NCI-H1092 treated with DMSO at 0.1 percent for 48 hours (cell line): ENCODE measurements around the gene FIBCD1.

ENCODE experiments used
- DNase-seq: peaks from one replicate; lab custom pipeline; 2025; lab: John Stamatoyannopoulos, UW

The FIBCD1 gene

DNA sequence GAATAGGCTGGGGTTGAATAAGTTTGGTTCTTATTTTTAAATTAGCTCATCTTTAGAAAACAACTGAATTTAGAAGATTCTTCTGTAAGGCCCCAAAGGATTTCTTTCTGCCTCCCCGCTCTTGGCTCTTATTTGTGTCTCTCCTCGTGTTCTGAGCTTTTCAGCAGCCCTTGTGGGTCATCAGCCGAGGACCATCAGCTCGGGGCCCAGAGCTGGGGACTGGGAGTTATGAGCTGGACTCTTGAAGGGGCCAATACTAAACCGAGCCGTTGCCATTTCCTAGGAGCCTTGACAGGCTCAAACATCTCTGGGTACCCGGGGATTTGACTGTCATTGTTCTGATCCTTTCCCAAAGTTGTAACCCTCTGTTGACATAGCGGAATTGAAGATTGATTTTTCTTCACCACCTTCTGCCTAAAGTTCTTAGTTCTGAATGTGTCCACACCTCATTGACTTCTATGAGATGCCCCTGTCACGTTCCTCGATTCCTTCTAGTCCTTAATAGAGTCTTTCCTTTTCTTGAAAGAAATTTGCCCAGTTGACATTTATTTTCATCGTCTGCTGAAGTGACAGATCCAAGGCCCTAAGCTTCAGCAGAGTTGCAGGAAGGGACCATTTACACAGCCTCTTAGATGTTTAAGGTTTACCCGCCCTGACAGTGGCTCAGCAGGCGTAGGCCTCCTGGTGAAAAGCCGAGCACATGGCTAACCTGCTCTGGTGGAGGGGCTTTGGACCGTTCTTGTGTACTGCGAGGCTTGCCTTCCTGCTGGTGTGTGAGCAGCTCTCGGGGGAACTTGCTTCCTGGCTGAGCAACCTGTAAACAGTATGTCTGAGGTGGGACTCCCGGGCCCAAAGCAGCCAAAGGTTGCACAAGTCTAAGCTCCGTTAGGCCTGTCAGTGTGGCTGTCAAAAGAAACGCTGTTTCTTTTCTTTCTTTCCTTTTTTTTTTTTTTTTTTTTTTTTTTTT lies 80.0 kb downstream of the FIBCD1 start:
- DNase-seq: no peak

DNA sequence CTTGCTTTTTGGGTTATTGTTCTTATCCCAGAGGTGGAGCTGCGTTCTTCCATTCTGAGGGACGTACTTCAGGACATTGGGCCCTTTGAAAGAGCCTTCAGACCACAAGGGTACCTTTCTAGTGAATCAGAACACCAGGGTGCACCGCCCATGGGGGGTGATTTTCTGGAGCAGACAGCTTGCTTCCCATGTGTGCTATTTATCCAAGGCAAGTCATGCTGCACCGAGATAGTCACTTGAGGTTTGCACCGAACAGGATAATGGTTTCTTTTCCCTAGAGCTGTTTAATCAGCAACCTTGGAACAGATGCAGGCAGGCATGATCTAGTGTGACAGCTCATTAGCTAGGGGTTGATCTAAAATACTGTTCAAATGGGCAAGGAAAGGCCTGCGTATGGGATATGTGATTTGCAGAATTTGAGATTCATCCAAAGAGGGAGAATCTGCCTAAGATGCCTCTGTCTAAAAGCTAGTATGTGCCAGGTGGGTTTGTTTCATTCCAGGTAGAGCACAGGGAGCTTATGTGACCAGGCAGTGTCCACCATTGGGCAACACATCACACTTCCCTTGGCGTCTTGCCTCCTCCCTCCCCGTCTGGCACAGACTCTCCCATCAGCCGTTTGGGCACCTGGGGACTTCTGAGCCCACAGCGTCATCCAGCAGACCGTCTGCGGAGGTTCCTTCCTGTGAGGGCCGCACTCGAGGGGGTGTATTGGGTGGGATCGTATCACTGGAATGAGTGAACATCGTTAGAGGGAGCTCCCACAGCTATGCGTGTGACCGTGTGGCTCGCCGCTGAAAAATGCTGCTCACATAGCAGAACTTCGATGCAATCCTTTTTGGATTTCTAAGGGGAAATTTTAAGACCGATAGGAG lies 80.9 kb downstream of the FIBCD1 start:
- DNase-seq: no peak

GRCh38 chr9:130856474-130856873 lies 82.6 kb downstream of the FIBCD1 start:
- DNase-seq: no peak

GRCh38 chr9:130854835-130855234 lies 84.2 kb downstream of the FIBCD1 start:
- DNase-seq: no peak

DNA sequence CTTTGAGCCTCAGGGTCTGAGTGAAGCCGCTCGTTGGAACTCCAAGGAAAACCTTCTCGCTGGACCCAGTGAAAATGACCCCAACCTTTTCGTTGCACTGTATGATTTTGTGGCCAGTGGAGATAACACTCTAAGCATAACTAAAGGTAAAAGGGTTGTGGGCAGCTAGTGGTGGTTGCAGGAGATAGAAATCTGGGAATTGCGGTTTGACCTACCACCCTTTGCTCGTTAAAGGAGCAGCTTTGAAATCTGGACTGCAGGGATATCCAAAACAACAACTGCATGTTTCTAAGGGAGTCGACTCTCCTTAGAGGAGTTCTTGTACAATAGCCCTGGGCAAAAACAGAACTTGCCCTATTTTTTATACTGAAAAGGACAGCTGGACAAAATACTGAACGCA lies 85.0 kb downstream of the FIBCD1 start:
- no peak for DNase-seq

GRCh38 chr9:130852801-130853200 lies 86.2 kb downstream of the FIBCD1 start:
- DNase-seq: no peak
